Effector memory CD8-positive, alpha-beta T cell (primary cell): ENCODE results near the gene MVK.

Experiments
- ATAC-seq: fragments of 150-1000 bp; cut with Tn5 transposase; replicated peaks from 2 replicates; pipeline ENCODE4 v1.10.0; 2021; ENCODE audit warnings: mild to moderate bottlenecking, moderate library complexity
- DNase-seq, 3 experiments: peaks; one replicate each; pipeline ENCODE4 v3.0.0; 2021
- H3K27ac Mint-ChIP-seq, 2 donors: one replicate each; pipeline ENCODE4 v1.8.0; 2022; ENCODE audit warnings: mild to moderate bottlenecking in 2 of 2, mixed read lengths in 2 of 2, moderate library complexity in 2 of 2
- H3K27me3 Mint-ChIP-seq, 2 donors: one replicate each; pipeline ENCODE4 v1.8.0; 2022; ENCODE audit warnings: mixed read lengths in 2 of 2
- H3K36me3 Mint-ChIP-seq: one replicate; pipeline ENCODE4 v1.8.0; 2022; ENCODE audit warnings: mild to moderate bottlenecking, moderate library complexity, mixed read lengths; ENCODE audit not compliant: insufficient read depth
- H3K4me1 Mint-ChIP-seq, 2 donors: one replicate each; pipeline ENCODE4 v1.8.0; 2022; ENCODE audit warnings: low read depth in 2 of 2, mixed read lengths in 2 of 2
- H3K4me3 Mint-ChIP-seq, 2 donors: one replicate each; pipeline ENCODE4 v1.8.0; 2022; ENCODE audit warnings: mild to moderate bottlenecking in 2 of 2, mixed read lengths in 2 of 2, moderate library complexity in 2 of 2
- H3K9me3 Mint-ChIP-seq, 2 donors: one replicate each; pipeline ENCODE4 v1.8.0; 2022; ENCODE audit warnings: mixed read lengths in 2 of 2
- total RNA-seq, 9 experiments: gene quantifications; one replicate each; lab custom pipeline; 2026; lab: John Stamatoyannopoulos, UW

The MVK gene
- 7.4 to 24.9 (median 19.0) reads per million in 9 experiments for total RNA-seq

GRCh38 chr12:109573029-109573913 lies at the start of gene MVK, which contains the start of gene MMAB:
Gene MVK (plus strand): TSS chr12:109573794. CDS start chr12:109574823, 1,029 bp downstream.
Gene MMAB (minus strand): TSS chr12:109573504. CDS start chr12:109573480, 24 bp downstream.
- DNase-seq = peak; percentile 97 to 98 (median 98)
- Mint-ChIP-seq H3K4me1 (peaks cover 20 to 25% of the 10 kb centered on the region in 2 donors), H3K36me3 (peaks cover 20% of the 10 kb centered on the region), H3K27ac (peak within 1 kb of the TSS; percentile 97 to 98), H3K27me3 (no peaks in the 10 kb centered on the region), H3K4me3 (peak within 1 kb of the TSS; percentile 87 to 90), H3K9me3 (no peaks in the 10 kb centered on the region)
- peak; percentile 89 for ATAC-seq

- no peaks in the 10 kb centered on the region for H3K4me1 Mint-ChIP-seq
- peaks cover 52% of the 10 kb centered on the region for H3K36me3 Mint-ChIP-seq
- no peak overlapping the region for H3K4me3 Mint-ChIP-seq
- no peaks in the 10 kb centered on the region for H3K27me3 Mint-ChIP-seq
- ATAC-seq = no peak
- H3K27ac Mint-ChIP-seq = peak overlapping the region in 1 of 2 donors; percentile 57
- no peaks in the 10 kb centered on the region for H3K9me3 Mint-ChIP-seq
- DNase-seq = no peak
Observed at GRCh38 chr12:109524466-109525278, 48.9 kb upstream of the MVK start.

- ATAC-seq (no peak), DNase-seq (no peak)
- Mint-ChIP-seq H3K27me3 (no peaks in the 10 kb centered on the region), H3K9me3 (no peaks in the 10 kb centered on the region), H3K27ac (no peak overlapping the region), H3K4me1 (no peaks in the 10 kb centered on the region), H3K4me3 (no peak overlapping the region), H3K36me3 (peaks cover 47% of the 10 kb centered on the region)
Observed at GRCh38 chr12:109525279-109525585, 48.4 kb upstream of the MVK start.

- DNase-seq (no peak), ATAC-seq (no peak)
- Mint-ChIP-seq H3K27ac (peak overlapping the region in 1 of 2 donors; percentile 35), H3K36me3 (peaks cover 33% of the 10 kb centered on the region), H3K4me3 (no peak overlapping the region), H3K4me1 (no peaks in the 10 kb centered on the region), H3K9me3 (no peaks in the 10 kb centered on the region), H3K27me3 (no peaks in the 10 kb centered on the region)
Observed at GRCh38 chr12:109527489-109528123, 46.0 kb upstream of the MVK start.

GRCh38 chr12:109529691-109530640 lies 43.6 kb upstream of the MVK start:
- H3K4me1 Mint-ChIP-seq = no peaks in the 10 kb centered on the region
- ATAC-seq (no peak), DNase-seq (no peak)
- no peak overlapping the region for H3K27ac Mint-ChIP-seq
- no peaks in the 10 kb centered on the region for H3K9me3 Mint-ChIP-seq
- no peak overlapping the region for H3K4me3 Mint-ChIP-seq
- peaks cover 24% of the 10 kb centered on the region for H3K36me3 Mint-ChIP-seq
- no peaks in the 10 kb centered on the region for H3K27me3 Mint-ChIP-seq

GRCh38 chr12:109531411-109531810 lies 42.2 kb upstream of the MVK start:
- Mint-ChIP-seq H3K4me1 (no peaks in the 10 kb centered on the region), H3K36me3 (peaks cover 20% of the 10 kb centered on the region), H3K9me3 (no peaks in the 10 kb centered on the region), H3K27me3 (no peaks in the 10 kb centered on the region), H3K27ac (no peak overlapping the region), H3K4me3 (no peak overlapping the region)
- ATAC-seq = no peak
- DNase-seq = no peak

GRCh38 chr12:109532721-109533486 lies 40.7 kb upstream of the MVK start:
- no peak overlapping the region for H3K4me3 Mint-ChIP-seq
- ATAC-seq = no peak
- no peaks in the 10 kb centered on the region for H3K27me3 Mint-ChIP-seq
- H3K4me1 Mint-ChIP-seq = peaks cover 0 to 2% of the 10 kb centered on the region in 2 donors
- DNase-seq = no peak
- H3K36me3 Mint-ChIP-seq = peaks cover 16% of the 10 kb centered on the region
- no peak overlapping the region for H3K27ac Mint-ChIP-seq
- no peaks in the 10 kb centered on the region for H3K9me3 Mint-ChIP-seq

GRCh38 chr12:109533487-109533740 lies 40.2 kb upstream of the MVK start:
- no peaks in the 10 kb centered on the region for H3K9me3 Mint-ChIP-seq
- peaks cover 12% of the 10 kb centered on the region for H3K36me3 Mint-ChIP-seq
- DNase-seq = no peak
- no peak overlapping the region for H3K27ac Mint-ChIP-seq
- peaks cover 0 to 2% of the 10 kb centered on the region in 2 donors for H3K4me1 Mint-ChIP-seq
- no peak overlapping the region for H3K4me3 Mint-ChIP-seq
- no peaks in the 10 kb centered on the region for H3K27me3 Mint-ChIP-seq
- no peak for ATAC-seq

- peaks cover 0 to 2% of the 10 kb centered on the region in 2 donors for H3K4me1 Mint-ChIP-seq
Observed at GRCh38 chr12:109534456-109534855, 39.1 kb upstream of the MVK start.

GRCh38 chr12:109535231-109535862 lies 38.2 kb upstream of the MVK start:
- H3K27ac Mint-ChIP-seq = no peak overlapping the region
- ATAC-seq = no peak
- H3K4me3 Mint-ChIP-seq = no peak overlapping the region
- no peak for DNase-seq
- no peaks in the 10 kb centered on the region for H3K27me3 Mint-ChIP-seq
- H3K4me1 Mint-ChIP-seq = peaks cover 0 to 2% of the 10 kb centered on the region in 2 donors
- no peaks in the 10 kb centered on the region for H3K9me3 Mint-ChIP-seq
- peaks cover 4% of the 10 kb centered on the region for H3K36me3 Mint-ChIP-seq

More at GRCh38 chr12:109534456-109534855, 39.1 kb upstream of the MVK start:
- no peak for DNase-seq
- ATAC-seq = no peak
- no peak overlapping the region for H3K27ac Mint-ChIP-seq
- H3K9me3 Mint-ChIP-seq = no peaks in the 10 kb centered on the region
- H3K36me3 Mint-ChIP-seq = peaks cover 6% of the 10 kb centered on the region
- H3K4me3 Mint-ChIP-seq = no peak overlapping the region
- no peaks in the 10 kb centered on the region for H3K27me3 Mint-ChIP-seq

GRCh38 chr12:109535863-109536250 lies 37.7 kb upstream of the MVK start:
- H3K4me1 Mint-ChIP-seq = peaks cover 0 to 2% of the 10 kb centered on the region in 2 donors
- no peaks in the 10 kb centered on the region for H3K36me3 Mint-ChIP-seq
- H3K9me3 Mint-ChIP-seq = no peaks in the 10 kb centered on the region
- peak overlapping the region; percentile 7 to 15 for H3K27ac Mint-ChIP-seq
- H3K4me3 Mint-ChIP-seq = no peak overlapping the region
- no peaks in the 10 kb centered on the region for H3K27me3 Mint-ChIP-seq
- ATAC-seq (no peak), DNase-seq (no peak)

GRCh38 chr12:109537136-109537535 lies 36.5 kb upstream of the MVK start:
- DNase-seq = no peak
- Mint-ChIP-seq H3K36me3 (no peaks in the 10 kb centered on the region), H3K9me3 (no peaks in the 10 kb centered on the region), H3K27me3 (no peaks in the 10 kb centered on the region), H3K27ac (no peak overlapping the region), H3K4me1 (peaks cover 0 to 2% of the 10 kb centered on the region in 2 donors), H3K4me3 (no peak overlapping the region)
- no peak for ATAC-seq
